A673 (cell line): ENCODE data around the gene ZNF777. TPM values are rescaled to one million over a fixed set of nuclear protein-coding genes. Genes with fewer than 3 reads are reported as not detected.

Experiments used
- BruUV-seq: library from RNA; stranded (reverse); fragments of 400-500 nt; replicated peaks from 2 replicates; lab custom pipeline; 2021; lab: Mats Ljungman, UMichigan
- CTCF ChIA-PET: fragments of 300-600 bp; sonication (Branson Sonifier 250); formaldehyde crosslinking; loops from one replicate; lab custom pipeline; 2022; ENCODE audit warnings: antibody characterized with exemption; lab: Charles Lee
- POLR2A ChIA-PET: fragments of 300-600 bp; sonication (Branson Sonifier 250); formaldehyde crosslinking; loops from one replicate; lab custom pipeline; 2022; ENCODE audit warnings: antibody characterized with exemption; ENCODE audit not compliant: low non-redundant PET; lab: Charles Lee
- DNase-seq: peaks from one replicate; pipeline ENCODE4 v3.0.0-alpha.2; 2015; ENCODE audit warnings: low spot score
- H3K27ac ChIP-seq: fragments of 200-600 bp; sonication (generic); 2 replicates; pipeline ENCODE4 v1.5.1; 2016; ENCODE audit warnings: mixed run types, low read depth, mild to moderate bottlenecking, mixed read lengths, antibody characterized with exemption, low read length; ENCODE audit not compliant: poor library complexity, severe bottlenecking
- H3K27me3 ChIP-seq: fragments of 200-600 bp; sonication (generic); replicated peaks from 2 replicates; pipeline ENCODE4 v1.6.1; 2017; ENCODE audit warnings: mixed run types, low read depth, mild to moderate bottlenecking, mixed read lengths, antibody characterized with exemption, low read length; ENCODE audit not compliant: insufficient read depth, poor library complexity
- H3K36me3 ChIP-seq: fragments of 200-600 bp; sonication (generic); 2 replicates; pipeline ENCODE4 v1.6.1; 2016; ENCODE audit warnings: mixed run types, mild to moderate bottlenecking, mixed read lengths, antibody characterized with exemption, low read length; ENCODE audit not compliant: insufficient read depth, poor library complexity, severe bottlenecking
- H3K4me1 ChIP-seq: fragments of 200-600 bp; sonication (generic); 2 replicates; pipeline ENCODE4 v1.6.1; 2017; ENCODE audit warnings: mixed run types, mild to moderate bottlenecking, mixed read lengths, antibody characterized with exemption, low read length; ENCODE audit not compliant: insufficient read depth, poor library complexity, severe bottlenecking
- H3K4me3 ChIP-seq: fragments of 200-600 bp; sonication (generic); 2 replicates; pipeline ENCODE4 v1.5.1; 2016; ENCODE audit warnings: low read depth, mixed run types, mild to moderate bottlenecking, mixed read lengths, low read length; ENCODE audit not compliant: poor library complexity, severe bottlenecking
- H3K9me3 ChIP-seq: fragments of 200-600 bp; sonication (generic); 2 replicates; pipeline ENCODE4 v1.6.1; 2016; ENCODE audit warnings: mixed run types, low read depth, mild to moderate bottlenecking, mixed read lengths, antibody characterized with exemption, low read length; ENCODE audit not compliant: poor library complexity, severe bottlenecking
- EZH2 ChIP-seq: fragments of 200-600 bp; sonication (generic); IDR thresholded peaks from 2 replicates; pipeline ENCODE4 v1.6.1; 2017; ENCODE audit warnings: borderline replicate concordance, low read depth, mild to moderate bottlenecking, mixed read lengths, antibody characterized with exemption, low read length; ENCODE audit not compliant: poor library complexity, severe bottlenecking
- intact Hi-C: fragments of 100-400 bp; cut with micrococcal nuclease; formaldehyde crosslinking; loops from one replicate; pipeline ENCODE4 v1.10.0; 2022; ENCODE audit not compliant: unreplicated experiment
- total RNA-seq: library from RNA; stranded (reverse); gene quantifications from 2 replicates; pipeline ENCODE4 v1.2.3, GENCODE V29; 2021
- TF ChIP-seq, protein P1 (sequence below): fragments of 300-800, 200-600 bp; sonication (generic); conservative IDR thresholded peaks from 2 replicates; pipeline ENCODE4 v1.5.1; 2017; ENCODE audit warnings: low read depth, mild to moderate bottlenecking, antibody characterized with exemption, low read length, moderate library complexity, mixed read lengths

Gene ZNF777
- total RNA-seq, 1 experiment from 2014 or later = 19.3 TPM

DNA sequence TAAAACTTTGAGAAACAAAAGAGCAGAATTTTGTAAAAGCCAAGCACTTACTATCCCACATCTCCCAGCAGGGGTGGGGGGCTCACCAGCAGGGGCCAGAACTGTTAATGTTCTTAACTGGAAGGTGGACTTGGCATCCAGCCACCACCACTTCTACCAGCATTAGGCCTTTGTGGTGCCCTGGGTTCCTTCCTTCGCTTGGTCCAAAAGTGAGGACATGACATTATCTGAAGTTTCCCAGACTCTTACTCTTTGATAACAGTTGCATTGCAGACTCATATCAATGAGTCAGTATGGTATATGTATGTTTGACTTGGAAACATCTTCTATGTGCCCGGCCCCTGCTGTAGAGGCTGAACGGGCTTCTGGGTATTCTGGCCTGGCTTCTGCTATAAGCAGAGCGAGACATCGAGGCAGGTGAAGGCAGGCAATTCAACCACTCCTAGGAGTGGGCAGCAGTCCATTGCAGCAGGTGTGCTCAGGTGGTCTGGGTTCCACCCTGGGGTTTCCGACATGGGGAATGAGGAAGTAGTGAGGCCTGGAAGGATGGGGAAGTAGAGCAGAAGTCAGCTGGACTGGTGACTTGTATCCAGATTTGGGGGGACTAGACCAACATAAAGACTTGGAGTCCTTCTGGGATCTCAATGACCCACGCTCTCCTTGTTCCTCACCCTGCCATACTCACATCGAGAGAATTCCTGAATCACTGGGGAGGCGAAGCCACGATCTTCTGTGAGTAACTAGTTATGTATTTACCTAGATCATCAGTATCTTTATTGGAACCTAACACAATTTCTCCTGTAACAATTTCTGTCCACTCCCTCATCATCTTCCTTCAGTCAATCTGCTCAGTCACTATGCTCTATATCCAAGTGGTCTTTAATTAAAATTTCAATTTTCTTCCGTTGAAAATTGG lies 4.1 kb downstream of the ZNF777 start:
- BruUV-seq = no TSS peak
- peaks cover 19% of the 10 kb centered on the region for H3K4me1 ChIP-seq
- intact Hi-C loops = no loop called here
- no peaks in the 10 kb centered on the region for H3K9me3 ChIP-seq
- TF ChIP-seq, protein P1, sequence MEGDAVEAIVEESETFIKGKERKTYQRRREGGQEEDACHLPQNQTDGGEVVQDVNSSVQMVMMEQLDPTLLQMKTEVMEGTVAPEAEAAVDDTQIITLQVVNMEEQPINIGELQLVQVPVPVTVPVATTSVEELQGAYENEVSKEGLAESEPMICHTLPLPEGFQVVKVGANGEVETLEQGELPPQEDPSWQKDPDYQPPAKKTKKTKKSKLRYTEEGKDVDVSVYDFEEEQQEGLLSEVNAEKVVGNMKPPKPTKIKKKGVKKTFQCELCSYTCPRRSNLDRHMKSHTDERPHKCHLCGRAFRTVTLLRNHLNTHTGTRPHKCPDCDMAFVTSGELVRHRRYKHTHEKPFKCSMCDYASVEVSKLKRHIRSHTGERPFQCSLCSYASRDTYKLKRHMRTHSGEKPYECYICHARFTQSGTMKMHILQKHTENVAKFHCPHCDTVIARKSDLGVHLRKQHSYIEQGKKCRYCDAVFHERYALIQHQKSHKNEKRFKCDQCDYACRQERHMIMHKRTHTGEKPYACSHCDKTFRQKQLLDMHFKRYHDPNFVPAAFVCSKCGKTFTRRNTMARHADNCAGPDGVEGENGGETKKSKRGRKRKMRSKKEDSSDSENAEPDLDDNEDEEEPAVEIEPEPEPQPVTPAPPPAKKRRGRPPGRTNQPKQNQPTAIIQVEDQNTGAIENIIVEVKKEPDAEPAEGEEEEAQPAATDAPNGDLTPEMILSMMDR = no peak
- H3K27me3 ChIP-seq = no peaks in the 10 kb centered on the region
- CTCF ChIA-PET = no interaction called here
- DNase-seq = no peak
- H3K27ac ChIP-seq = no peak overlapping the region
- H3K36me3 ChIP-seq = peaks cover 26% of the 10 kb centered on the region
- H3K4me3 ChIP-seq = no peak overlapping the region
- POLR2A ChIA-PET = no interaction called here

- BruUV-seq = no TSS peak
- no peak overlapping the region for H3K4me3 ChIP-seq
- no peaks in the 10 kb centered on the region for H3K9me3 ChIP-seq
- ChIA-PET POLR2A (no interaction called here), CTCF (no interaction called here)
- DNase-seq = no peak
- intact Hi-C loops = no loop called here
- TF ChIP-seq, protein P1 = no peak
- TF ChIP-seq EZH2 = no peak
- no peak overlapping the region for H3K27ac ChIP-seq
- no peaks in the 10 kb centered on the region for H3K27me3 ChIP-seq
- H3K36me3 ChIP-seq = peaks cover 33% of the 10 kb centered on the region
- peaks cover 16% of the 10 kb centered on the region for H3K4me1 ChIP-seq
Observed at GRCh38 chr7:149455175-149455950, 5.5 kb downstream of the ZNF777 start.

DNA sequence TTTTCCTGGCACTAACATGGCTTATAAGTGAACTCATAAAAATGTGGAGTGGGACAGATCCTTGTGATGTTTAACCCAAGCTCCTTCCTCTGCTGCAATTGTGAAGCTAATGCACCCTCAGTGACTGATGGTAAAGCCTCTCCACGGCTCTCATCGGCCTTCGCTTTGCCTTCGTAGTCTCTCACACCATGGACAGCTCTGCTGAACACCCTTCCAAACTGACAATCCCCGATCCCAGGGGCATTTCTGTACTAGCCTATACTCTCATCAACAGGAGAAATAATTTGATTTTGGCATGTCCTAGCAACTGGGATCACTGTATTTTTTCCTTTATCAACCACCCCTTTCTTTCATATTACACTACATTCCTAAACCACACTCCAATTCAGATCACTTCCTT lies 6.1 kb downstream of the ZNF777 start:
- no peak overlapping the region for H3K27ac ChIP-seq
- H3K4me3 ChIP-seq = no peak overlapping the region
- H3K4me1 ChIP-seq = peaks cover 16% of the 10 kb centered on the region
- TF ChIP-seq, protein P1 = no peak
- no peak for TF ChIP-seq EZH2
- H3K36me3 ChIP-seq = peaks cover 39% of the 10 kb centered on the region
- intact Hi-C loops = no loop called here
- no TSS peak for BruUV-seq
- CTCF ChIA-PET = no interaction called here
- H3K9me3 ChIP-seq = no peaks in the 10 kb centered on the region
- H3K27me3 ChIP-seq = no peaks in the 10 kb centered on the region
- POLR2A ChIA-PET = no interaction called here
- no peak for DNase-seq
